HG03342 (cell line): Measurements from ENCODE around the gene B4GALNT4.
"Not testable (repeated sequence)": the region's sequence is repeated elsewhere in the genome, so short reads cannot be mapped to it uniquely, and the experiment has no call there.

Source experiments
- ATAC-seq: cut with Tn5 transposase; IDR thresholded peaks from one replicate; pipeline ENCODE4 v1.9.1; 2021; ENCODE audit warnings: mild to moderate bottlenecking, moderate library complexity; ENCODE audit not compliant: unreplicated experiment

The B4GALNT4 gene

GRCh38 chr11:369336-370018 lies at the start of gene B4GALNT4:
Gene B4GALNT4, plus strand, starts transcription at chr11:369499. Its CDS starts 305 bp downstream, at chr11:369804.
- ATAC-seq, result no peak

GRCh38 chr11:319888-320273 lies 49.4 kb upstream of the B4GALNT4 start:
- not testable (repeated sequence) for ATAC-seq

- no peak for ATAC-seq
These were observed 45.1 kb upstream of the B4GALNT4 start for GRCh38 chr11:324156-324555.

- ATAC-seq, result not testable (repeated sequence)
These were observed 44.4 kb upstream of the B4GALNT4 start for GRCh38 chr11:324593-325517.

GRCh38 chr11:325796-326591 lies 43.3 kb upstream of the B4GALNT4 start:
- ATAC-seq, result no peak

- ATAC-seq, result no peak
These were observed 42.8 kb upstream of the B4GALNT4 start for GRCh38 chr11:326592-326841.

- ATAC-seq, result peak; percentile 63
These were observed 42.3 kb upstream of the B4GALNT4 start for GRCh38 chr11:326842-327580.

- no peak for ATAC-seq
These were observed 41.7 kb upstream of the B4GALNT4 start for GRCh38 chr11:327581-327923.

GRCh38 chr11:328012-328411 lies 41.3 kb upstream of the B4GALNT4 start:
- no peak for ATAC-seq

GRCh38 chr11:328516-329100 lies 40.7 kb upstream of the B4GALNT4 start:
- ATAC-seq, result not testable (repeated sequence)

- ATAC-seq, result no peak
These were observed 39.4 kb upstream of the B4GALNT4 start for GRCh38 chr11:329886-330253.

- ATAC-seq, result no peak
These were observed 39.0 kb upstream of the B4GALNT4 start for GRCh38 chr11:330307-330693.

- no peak for ATAC-seq
These were observed 38.5 kb upstream of the B4GALNT4 start for GRCh38 chr11:330694-331357.

GRCh38 chr11:331358-332060 lies 37.8 kb upstream of the B4GALNT4 start:
- ATAC-seq, result no peak

- ATAC-seq, result no peak
These were observed 36.4 kb upstream of the B4GALNT4 start for GRCh38 chr11:332651-333480.

- not testable (repeated sequence) for ATAC-seq
These were observed 35.6 kb upstream of the B4GALNT4 start for GRCh38 chr11:333616-334263.

GRCh38 chr11:334264-334994 lies 34.9 kb upstream of the B4GALNT4 start:
- no peak for ATAC-seq
